HG02623 (cell line): ENCODE data around the gene GRIK3.
"Not testable (repeated sequence)": the region's sequence is repeated elsewhere in the genome, so short reads cannot be mapped to it uniquely, and the experiment has no call there.

Experiments used
- ATAC-seq: cut with Tn5 transposase; IDR thresholded peaks from one replicate; pipeline ENCODE4 v1.9.1; 2021; ENCODE audit warnings: moderate library complexity; ENCODE audit not compliant: unreplicated experiment

GRIK3 gene

GRCh38 chr1:36948147-36948546 lies 86.2 kb downstream of the GRIK3 start:
- ATAC-seq, result no peak

- ATAC-seq, result no peak
Measured at GRCh38 chr1:36947384-36947783, 86.9 kb downstream of the GRIK3 start.

GRCh38 chr1:36944883-36945282 lies 89.4 kb downstream of the GRIK3 start:
- ATAC-seq, result no peak

- no peak for ATAC-seq
Measured at GRCh38 chr1:36942148-36942547, 92.2 kb downstream of the GRIK3 start.

- ATAC-seq, result no peak
Measured at GRCh38 chr1:36941316-36941978, 92.9 kb downstream of the GRIK3 start.

- no peak for ATAC-seq
Measured at GRCh38 chr1:36938819-36939218, 95.5 kb downstream of the GRIK3 start.

- ATAC-seq, result no peak
Measured at GRCh38 chr1:36937371-36937770, 96.9 kb downstream of the GRIK3 start.

GRCh38 chr1:36934061-36934460 lies 100.3 kb downstream of the GRIK3 start:
- no peak for ATAC-seq

- ATAC-seq, result no peak
Measured at GRCh38 chr1:36927826-36928225, 106.5 kb downstream of the GRIK3 start.

DNA sequence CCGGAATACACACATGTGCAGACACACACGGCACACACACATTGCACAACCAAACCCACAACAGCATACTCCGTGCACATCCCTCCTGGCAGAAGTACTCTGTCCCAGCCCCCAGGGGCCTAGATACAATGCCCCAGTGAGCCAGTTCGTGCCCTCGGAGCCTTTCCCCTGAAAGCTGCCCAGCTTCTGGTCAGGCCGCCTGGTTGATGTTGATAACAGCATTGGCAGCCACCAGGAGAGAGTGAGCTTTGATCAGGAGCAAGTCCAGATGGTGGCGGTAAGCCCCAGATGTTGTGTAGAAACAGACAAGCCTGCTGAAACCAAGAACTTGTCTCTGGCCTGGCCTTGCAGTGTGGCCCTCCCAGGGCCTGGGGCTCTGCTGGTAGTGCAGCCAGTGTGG lies 109.1 kb downstream of the GRIK3 start:
- ATAC-seq, result no peak

DNA sequence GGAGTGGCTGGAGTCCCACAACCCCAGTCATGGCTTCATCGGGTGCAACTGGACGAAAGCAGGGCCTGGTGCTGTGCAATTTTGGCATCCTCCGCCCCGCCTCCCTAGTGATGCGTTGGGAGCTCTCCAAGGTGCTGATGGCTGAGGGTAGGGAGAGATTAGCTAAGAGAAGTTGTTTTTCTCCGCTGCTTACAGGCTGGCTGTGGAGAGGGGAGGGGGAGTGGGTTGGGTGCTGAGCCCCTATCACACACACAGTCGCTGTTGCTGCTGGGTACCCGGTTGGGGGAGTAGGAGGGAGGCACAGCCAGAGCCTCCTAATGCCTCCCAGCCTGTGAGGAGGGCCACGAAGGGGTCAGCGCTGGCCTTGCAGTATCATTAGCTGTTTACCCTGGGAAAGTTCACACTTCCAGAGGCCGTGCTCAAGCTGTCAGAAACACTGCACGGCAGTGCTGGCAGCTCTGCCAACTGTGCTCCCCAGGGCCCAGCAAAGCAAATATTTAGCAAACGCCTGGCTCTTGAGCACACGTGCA lies 110.0 kb downstream of the GRIK3 start:
- ATAC-seq, result no peak

DNA sequence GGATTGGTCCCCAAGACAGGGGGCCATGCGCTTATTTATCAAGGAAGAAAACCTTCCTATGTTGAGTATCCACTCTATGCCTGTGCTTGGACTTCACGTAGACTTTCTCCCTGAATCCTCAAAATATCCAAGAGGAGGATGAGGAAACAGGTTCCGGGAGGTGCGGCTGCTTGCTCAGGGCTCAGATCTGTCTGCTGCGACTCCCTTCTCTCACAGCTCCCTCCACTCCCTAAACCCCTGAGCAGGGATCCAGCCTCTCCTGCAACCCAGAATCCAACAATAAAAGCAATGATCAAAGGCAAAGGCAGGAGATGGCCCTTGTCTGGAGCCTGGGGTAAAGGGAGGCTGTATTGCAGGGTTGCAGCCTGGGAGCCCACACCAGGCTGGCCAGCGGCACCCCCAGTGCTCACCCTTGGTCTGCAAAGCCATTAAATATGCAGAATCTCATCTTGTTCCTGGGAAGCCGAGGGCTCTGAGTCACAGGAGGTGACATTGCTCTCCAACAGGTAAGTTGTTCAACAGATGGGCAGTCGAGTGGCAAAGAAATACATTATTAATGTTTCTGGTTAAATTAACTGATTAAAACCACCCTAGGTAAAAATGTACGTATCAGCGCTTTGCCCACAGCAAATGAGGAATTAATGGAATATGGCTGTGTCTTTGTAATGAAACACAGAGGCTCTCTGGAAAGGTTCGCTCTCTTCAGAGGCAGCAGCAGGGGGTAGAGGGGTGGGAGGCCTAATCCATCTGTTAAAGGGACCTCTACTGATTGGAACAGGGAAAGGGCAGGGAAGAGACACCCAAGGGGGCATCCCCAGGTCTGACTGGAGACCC lies 111.5 kb downstream of the GRIK3 start:
- no peak for ATAC-seq

DNA sequence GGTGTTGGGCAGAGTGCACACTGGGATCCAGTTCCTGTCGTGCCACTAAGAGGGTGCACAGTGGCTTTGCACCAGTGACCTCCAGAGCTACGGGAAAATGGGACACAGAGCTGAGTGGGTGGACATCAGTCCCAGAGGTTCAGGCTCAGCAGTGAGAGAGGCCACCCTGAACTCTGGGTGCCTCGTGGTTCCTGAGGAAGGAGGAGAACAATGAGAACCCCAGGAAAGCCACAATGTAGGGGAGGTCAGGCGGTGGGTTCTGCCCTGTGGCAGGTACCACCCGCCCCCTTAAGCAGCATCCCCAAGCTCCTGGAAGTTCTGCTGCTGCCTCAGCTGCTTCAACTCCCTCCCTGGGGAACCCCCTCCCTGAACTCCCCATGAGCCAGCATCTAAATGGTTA lies 112.2 kb downstream of the GRIK3 start:
- ATAC-seq, result no peak

DNA sequence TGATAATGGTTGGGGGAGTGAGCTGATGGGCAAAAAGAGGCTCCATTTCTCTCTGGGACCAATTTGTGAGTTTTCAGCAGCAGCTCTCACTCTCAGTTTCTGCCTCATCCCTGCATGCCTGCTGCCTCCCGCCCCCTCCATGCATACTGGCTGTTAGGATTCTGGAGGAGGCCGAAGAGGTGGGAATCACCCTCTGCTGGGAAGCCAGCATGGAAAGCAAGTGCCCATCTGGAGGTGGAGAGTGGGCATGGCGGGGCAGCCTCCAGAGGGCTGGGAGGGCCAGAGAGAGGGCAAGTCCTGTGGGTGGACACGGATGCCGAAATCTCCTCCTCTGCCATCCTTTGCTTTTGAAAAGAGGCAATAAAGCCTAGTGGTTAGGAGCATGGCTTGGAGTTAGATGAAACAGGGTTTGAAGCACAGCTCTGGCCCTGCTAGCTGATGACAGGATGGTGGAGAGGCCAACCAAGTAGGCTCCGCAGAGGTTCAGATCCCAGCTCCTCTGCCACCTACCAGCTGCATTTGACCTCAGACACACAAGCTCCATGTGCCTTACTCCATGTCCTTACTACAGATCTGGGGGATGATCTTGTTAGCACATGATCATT lies 113.4 kb downstream of the GRIK3 start:
- ATAC-seq, result no peak

- no peak for ATAC-seq
Measured at GRCh38 chr1:36920371-36920770, 113.9 kb downstream of the GRIK3 start.

DNA sequence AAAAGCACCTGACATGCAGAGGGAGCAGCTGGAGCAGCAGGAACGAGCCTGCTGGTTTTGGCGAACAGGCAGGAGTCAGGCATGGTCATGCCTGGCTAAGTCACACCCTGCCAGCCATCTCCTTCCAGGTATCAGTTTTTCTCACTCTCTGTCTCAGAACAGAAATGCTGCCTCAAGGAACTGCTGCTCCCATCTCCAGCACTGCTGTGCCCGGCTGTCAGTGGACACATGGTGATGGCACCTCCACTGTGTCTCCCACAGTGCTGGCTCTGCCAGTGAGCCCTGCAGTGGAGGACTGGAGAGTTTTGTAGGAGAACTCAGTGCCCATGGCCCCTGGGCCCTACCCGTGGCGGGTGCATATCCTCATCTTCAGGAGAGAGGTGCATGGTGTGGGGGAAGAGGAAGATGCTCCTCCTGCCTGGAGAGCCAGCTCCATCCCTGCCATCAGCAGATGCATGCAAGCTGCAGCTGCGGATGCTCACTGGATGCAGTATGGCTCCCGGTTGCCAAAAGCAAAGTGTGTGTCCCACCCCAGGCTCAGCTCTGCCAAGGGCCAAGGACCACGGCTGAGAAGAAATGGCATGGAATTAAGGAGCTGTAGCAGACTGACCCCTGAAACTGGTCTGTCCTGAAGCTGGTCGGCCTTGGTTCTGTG lies 114.7 kb downstream of the GRIK3 start:
- no peak for ATAC-seq

- ATAC-seq, result no peak
Measured at GRCh38 chr1:36918604-36919003, 115.7 kb downstream of the GRIK3 start.

- not testable (repeated sequence) for ATAC-seq
Measured at GRCh38 chr1:36916542-36916941, 117.8 kb downstream of the GRIK3 start.

- ATAC-seq, result no peak
Measured at GRCh38 chr1:36913484-36914060, 120.7 kb downstream of the GRIK3 start.

GRCh38 chr1:36913016-36913415 lies 121.3 kb downstream of the GRIK3 start:
- ATAC-seq, result no peak

DNA sequence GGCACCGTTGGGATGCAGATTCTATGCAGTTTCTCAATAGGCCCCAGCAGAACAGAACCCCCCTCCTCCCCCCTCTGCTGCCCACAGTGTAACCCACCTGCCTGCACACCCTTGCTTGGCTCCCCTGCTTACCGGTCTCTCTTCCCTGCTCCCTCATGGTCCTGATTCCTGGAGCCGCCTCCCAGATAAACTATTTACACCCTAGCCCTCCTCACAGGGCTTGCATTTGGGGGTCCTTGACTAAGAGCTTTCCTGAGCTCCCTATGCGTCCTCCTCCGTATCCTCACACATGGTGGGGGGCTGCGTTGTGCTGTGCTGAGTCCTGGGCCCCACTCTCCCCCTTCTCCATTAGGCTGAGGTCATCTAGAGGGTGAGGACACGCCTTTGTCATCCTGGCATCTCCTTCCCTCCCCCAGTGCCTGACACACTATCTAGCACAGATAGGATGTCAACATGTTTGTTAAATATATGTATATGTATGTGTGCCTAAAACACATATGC lies 121.9 kb downstream of the GRIK3 start:
- no peak for ATAC-seq
